ENCODE data around the gene LOXL3.
A peak's percentile ranks its signal among the peaks of the same experiment; 100 is the strongest.

The LOXL3 gene

DNA sequence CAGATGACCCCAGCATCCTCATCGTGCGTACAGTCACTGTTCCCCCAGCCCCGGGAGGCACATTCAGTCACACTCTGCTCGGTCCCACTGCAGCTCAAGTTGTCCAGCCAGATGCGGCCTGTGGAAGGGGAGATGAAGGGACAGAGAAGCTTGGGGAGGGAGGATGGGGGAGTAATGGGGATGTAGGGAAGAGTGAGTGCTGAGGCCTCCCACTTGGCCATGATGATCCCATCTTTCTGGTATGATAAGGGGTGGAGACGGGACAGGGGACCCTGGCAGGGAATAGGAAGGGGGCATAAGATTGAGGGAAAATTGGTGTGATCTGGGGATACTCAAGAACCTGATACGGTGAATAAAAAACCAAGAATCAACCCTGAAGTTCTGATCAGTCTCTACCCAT is 3.5 kb downstream of the LOXL3 start:
- no peak for DNase-seq

DNA sequence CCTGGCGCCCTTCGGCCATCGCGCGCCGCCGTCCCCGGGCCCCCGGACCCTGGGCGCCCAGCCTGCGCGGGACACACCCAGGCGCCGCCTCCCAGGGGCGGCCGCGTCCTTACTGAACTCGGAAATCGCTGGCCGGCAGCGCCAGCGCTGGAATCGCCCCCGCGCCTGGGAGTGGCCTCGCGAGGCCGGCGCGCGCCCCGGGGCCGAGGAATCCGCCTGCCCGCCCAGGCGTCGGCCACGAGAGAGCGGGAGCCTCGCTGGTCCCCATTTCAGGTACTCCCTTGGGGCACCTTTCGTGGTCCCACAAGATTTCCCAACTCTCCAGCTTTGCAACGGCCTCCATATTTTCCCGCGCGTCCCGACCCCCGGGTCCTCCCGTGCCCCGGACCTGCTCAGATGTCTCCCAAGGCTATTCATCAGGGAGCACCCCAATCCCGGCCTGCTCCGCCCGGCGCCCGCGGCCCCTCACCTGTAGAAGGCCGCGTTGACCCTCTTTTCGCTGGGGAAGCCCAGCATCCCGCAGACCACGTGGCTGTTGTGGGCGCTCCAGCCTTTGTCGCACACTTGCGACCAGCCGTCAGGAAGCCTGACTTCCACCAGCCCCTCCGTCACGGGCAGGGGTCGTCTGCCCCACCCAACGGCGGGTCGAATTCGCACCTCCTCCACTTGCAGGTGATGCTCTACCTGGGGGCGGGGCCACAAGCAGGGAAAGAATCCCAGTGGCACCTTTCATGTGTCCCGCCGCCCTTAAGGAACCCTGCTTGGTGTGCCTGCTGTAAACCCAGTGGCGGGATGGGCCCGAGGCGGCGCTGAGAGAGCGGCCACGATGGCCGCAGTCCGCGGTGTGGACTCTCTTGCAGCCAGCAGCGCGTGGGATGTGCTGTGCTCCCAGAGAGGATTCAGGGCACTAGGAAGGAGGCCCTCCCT is 4.6 kb downstream of the LOXL3 start:
- DNase-seq, result peak; percentile 79

DNA sequence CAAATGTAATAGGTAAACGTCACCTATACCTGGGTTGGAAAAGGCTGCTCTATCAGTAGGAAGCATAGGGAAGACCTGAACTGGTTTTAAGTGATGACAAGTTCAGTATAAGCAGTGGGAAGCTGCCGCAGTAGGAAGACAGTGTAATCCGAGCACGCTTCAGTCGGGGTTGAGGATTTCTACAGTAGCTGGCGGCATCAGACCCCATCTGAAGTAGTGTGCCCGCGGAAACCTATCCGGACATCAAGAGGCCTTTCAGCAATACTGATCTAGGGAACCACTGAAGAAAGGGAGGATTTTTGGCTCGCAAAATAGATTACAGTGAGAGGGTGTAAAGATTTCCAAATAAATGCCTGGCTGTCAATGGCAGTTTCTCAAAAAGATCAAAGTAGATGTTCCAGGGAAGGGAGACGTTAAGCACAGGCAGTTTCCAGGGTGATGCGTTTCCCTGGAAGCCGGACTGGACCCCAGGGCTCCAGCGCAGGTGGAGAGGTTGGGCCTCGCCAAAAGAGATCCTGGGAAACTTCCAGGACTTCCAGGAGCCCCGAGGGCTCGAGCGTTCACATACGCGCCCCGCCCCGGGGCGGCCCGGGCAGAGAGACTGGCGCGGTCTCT is 5.3 kb downstream of the LOXL3 start:
- no peak for DNase-seq

DNA sequence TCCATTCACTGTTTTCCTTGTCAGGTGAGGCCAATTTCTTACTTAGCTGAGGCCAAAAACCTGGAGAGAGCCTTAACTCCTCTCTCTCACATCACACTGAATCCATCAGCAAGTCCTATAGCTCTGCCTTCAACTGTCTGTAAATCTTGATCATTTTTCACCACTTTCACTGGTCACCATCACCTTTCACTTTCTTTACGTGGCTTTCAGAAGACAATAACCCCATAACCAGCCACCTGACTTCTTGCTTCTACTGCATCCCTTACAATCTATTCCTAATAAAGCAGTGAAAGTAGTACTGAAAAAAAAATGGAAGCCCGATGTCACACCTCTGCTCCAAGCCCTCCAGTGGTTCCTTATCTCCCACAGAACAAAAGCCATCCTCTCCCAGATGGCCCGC is 7.7 kb downstream of the LOXL3 start:
- no peak for DNase-seq

DNA sequence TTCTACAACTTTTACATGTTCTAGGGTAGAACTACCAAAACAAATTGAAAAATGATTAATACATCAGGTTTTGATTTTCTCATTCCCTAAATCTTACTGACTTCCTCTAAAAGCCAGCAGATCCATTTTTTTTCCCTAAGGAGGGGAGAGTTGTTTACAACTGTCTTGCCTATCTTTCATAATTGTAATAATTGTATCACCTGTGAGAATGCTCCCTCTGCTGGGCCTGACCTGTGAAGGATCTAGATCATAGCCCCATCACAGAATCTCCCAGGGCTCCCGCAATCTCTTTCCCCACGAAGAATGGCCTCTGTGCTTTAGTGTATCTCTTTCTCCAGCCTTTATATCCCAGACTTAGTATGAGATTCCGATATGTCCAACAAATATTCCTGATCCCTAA is 9.1 kb downstream of the LOXL3 start:
- DNase-seq, result no peak

DNA sequence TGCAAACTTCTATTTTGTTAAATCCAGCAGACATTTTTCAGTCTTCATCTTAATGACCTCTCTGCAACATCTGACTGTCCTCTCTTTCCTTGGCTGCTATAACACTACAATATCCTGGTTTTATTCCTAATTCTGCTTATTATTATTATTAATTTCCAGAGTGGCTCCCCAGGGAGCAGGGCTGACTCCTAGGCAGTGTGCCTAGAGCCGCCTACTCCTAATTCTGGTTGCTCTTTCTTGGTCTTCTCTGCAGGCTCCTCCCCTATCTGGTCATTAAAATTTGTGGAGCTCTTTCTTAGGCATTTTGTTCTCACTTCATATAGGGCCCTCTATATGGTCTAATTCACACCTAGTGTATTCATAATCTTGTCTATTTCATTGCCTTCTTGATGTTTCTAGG is 10.8 kb downstream of the LOXL3 start:
- DNase-seq, result no peak

DNA sequence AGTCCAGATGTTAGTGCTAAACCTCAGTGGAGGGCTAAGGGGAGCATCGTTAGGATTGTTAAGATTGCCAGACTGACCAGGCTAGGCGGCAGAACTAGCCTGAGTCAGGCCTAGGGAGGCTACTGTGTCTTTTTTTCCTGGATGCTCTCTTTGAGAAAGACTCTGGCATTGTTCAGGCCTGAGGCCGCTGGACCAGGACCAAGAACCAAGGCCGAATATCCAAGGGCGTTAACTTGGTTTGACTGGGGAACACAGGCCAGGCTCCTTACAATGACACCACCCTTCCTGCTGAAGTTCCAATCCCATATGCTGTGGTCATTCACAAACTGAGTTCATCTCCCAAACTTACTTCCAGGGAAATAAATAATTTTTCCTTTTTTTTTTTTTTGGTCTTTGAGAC is 13.5 kb downstream of the LOXL3 start:
- DNase-seq, result no peak

DNA sequence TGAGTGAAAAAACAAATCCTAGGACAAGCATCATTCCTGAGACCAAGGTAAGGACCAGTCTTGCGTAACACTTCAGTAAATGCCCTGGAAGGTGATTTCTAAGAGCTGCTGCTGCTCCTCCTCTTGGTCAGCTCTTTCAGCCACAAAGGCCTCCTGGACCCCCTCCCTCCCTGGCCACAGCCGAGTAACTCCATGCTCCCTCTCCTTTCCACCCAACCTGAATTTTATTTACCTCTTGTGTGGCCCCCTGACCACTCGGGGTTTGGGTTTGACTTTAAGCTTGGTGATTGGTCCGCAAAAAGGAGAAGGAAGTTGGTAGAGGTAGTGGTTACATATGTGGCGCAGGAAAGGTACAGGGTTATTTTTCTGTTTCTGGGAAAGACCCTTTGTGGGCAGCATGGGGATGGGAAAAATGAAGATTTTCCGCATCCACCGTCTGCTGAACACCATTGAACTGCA is 14.8 kb downstream of the LOXL3 start:
- no peak for DNase-seq

DNA sequence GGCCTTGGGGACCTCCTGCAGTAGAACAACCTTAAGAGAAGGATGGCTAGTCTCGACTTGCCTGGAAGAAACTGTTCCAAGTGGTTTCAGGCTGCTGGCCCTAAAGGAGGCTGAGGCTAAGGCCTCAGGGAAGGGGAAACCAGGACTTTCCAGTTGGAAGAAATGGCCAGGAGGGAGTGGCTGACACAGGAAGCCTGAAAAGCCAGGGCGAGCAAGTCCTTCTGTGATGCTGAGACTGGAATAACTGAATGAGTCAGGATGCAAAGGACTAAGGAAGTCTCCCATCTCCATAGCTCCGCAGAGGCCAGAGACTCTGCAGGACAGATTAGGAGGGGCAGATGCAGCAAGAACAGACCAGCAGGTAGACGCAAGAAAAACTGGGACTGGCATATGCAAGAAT is 16.6 kb downstream of the LOXL3 start:
- no peak for DNase-seq

DNA sequence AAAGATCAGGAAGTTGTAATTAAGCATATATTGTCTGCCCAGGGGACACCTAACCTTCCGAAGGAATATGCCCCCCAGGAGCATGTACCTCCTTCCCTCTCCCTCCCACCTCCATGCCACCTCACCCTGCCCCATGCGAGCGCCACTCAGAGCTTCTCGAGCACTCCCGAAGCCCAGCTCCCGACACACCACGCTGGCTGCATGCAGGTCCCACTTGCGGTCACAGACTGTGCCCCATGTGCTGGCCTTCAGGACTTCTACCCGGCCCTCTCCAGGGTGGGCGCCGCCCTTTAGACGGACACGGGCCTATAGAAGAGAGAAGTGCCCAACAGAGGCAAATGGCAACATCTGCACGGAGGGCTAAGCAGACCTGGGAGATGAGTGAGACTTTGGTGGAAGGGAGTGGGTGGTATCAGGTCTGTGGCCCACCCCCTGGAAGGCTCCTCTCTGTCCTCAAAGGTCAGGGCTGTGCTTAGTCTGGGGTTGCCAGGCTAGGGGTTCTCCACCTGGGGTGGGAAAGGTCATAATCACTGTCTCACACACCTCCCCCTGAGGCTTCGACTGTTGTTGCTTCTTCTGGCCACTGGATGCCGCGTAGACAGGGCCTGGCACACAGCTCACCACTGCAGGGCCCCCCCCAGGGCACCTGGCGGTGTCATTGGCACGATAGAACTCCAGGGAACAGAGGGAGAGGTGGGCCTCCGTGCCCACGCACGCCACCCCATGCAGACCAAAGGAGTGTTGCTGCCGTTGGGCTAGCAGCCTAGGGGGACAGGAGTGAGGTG is 17.4 kb downstream of the LOXL3 start:
- DNase-seq, result no peak

DNA sequence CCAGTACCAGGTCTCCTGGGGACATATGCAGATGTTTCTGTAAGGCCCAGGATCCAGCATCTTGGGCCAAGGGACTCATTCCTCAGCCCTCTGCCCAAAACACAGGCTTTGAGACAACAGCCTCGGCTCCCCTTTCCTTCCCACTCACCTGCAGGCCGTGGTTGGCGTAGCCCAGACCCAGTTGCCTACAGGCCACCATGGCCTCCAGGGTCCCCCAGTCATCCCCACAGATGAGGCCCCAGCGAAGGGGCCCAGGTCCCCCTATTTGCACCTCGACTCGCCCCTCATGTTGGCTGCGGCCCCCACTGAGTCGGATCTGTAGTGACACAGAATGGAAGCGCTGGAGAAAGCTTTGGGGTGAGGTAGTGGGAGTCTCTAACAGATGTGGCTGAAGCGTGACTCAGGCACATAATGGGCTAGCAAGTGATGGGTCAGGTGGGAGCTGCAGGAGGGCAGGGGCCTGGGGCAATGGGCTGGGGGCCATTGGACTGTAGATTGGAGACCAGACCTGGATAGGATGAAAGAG is 18.2 kb downstream of the LOXL3 start:
- DNase-seq, result no peak

DNA sequence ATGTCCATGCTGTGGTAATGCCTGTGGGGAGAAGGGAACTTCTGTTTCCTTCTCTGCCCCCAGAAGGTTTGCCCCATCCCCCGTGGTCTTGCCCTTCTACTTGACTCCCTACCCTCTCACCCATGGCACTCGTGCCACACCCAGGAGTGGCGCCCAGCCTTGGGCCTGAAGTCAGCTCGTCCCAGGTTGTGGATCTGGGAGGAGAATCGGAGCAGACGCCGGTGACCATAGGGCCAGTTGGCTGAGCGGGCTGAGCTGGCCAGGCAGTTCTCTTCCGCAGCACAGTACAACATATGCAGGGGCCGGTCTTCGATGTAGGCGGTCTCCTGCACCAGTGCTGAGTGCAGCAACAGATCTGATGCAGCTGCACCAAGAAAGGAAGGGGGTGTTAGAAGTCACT is 19.3 kb downstream of the LOXL3 start:
- DNase-seq, result no peak

DNA sequence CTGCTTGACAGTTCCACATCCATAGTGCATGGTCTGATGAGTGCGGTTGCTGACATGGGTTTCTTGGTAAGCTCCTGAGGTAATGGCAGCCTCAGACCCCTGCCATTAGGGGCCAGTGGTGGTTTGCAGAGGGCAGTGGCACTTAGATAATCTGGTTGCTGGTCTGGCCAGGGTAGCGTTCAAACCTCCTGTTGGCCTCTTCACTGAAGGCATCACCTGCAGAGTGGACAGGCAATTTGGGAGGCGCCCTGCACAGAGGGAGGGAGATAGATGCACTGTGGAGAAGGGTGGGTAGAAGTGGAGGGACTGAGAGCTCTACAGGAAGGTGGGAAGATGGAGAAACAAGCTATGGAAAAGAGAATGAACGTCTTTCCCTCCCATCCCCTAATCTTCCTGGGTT is 20.3 kb downstream of the LOXL3 start:
- no peak for DNase-seq

DNA sequence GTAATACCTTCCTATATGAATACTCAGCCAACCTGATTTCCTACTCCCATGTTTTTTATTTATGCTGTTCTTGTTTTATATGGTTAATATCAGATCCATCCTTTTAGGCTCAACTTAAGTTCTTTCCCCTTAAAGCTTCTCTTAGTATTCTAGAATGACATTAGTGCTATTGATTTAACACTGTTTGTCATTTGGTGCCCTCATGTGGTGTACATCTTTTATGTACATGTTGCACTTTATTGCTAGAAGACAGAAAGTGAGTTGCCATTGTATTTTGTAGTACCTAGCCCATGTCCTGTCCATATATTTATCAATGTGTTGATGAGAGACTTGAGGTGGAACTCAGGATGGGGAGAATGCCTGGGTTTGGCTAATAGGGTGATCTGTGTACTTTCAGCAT is 21.5 kb downstream of the LOXL3 start:
- DNase-seq, result no peak

DNA sequence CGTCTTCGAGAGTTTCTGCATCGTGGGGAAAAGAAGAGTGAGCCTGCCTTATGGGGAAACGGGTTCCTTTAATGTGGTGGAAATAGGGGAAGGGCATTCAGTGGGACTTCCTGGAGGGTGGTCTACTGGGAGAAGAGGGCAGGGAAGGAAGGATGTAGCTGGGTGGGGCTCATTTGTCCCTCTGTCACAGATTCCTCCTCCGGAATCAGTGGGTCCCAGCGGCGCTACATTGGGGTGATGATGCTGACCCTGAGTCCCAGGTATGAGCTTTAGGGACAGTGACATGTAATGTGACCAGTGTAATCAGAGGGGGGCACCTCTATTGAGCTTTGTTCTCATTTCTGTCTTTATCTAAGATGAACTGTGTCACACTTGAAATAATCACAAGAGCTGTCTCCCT is 22.1 kb downstream of the LOXL3 start:
- no peak for DNase-seq

DNA sequence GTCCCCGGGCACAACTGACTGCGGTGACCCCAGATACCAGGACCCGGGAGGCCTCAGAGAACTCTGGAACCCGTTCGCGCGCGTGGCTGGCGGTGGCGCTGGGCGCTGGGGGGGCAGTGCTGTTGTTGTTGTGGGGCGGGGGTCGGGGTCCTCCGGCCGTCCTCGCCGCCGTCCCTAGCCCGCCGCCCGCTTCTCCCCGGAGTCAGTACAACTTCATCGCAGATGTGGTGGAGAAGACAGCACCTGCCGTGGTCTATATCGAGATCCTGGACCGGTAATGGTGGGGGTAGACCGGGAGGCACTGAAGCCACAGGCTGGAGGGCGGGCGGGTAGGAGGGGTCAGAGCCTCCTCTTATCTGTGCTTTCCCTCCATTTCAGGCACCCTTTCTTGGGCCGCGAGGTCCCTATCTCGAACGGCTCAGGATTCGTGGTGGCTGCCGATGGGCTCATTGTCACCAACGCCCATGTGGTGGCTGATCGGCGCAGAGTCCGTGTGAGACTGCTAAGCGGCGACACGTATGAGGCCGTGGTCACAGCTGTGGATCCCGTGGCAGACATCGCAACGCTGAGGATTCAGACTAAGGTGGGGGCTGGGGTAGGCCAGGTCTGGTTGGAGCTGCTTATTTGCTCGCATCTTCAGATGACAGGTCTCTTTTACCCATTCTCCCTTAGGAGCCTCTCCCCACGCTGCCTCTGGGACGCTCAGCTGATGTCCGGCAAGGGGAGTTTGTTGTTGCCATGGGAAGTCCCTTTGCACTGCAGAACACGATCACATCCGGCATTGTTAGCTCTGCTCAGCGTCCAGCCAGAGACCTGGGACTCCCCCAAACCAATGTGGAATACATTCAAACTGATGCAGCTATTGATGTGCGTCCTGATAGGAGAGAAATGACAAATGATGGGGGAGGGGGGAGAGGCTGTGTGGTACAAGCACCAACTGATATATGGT is 23.2 kb downstream of the LOXL3 start:
- DNase-seq, result peak; percentile 67

DNA sequence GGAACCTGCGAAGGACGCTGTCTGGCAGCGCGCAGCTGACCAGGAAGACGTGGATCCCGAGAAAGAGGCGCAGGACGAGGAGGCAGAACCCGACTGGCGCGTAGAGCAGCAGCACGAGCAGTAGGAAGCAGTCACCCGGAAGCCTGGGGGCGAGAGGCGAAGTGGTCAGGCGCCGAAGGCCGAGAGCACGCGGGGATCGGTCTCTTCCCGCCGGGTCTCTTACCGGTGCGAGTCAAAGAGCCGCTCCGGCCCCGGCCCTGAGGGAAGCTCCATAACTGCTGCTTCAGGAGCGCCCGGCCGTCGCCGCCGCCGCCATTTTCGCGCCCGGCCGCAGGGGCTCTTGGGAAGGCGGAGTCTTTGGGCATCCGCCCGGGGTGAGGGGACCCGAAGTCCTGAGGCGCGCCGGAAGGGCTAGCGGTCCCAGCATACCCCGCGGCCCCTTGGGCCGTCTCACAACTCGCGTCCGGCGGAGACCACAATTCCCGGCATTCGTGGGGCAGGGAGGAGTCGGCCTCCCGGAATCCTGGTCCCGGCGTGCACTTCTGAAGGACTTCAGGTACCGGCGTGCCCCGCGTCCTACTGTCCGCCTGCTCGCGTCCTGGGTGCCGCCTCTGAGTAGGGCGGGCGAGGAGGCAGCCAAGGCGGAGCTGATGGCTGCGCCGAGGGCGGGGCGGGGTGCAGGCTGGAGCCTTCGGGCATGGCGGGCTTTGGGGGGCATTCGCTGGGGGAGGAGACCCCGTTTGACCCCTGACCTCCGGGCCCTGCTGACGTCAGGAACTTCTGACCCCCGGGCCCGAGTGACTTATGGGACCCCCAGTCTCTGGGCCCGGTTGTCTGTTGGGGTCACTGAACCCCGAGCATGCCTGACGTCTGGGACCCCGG is 24.1 kb downstream of the LOXL3 start, which contains the start of the genes AUP1 and HTRA2:
Gene AUP1 (minus strand): TSS at position 350 of the 882 bp plus-strand sequence. CDS start 77 bp downstream, at position 273.
Gene HTRA2 (plus strand): TSS at position 577 of the 882 bp plus-strand sequence. CDS start 74 bp downstream, at position 651.
- peak; percentile 99 for DNase-seq

DNA sequence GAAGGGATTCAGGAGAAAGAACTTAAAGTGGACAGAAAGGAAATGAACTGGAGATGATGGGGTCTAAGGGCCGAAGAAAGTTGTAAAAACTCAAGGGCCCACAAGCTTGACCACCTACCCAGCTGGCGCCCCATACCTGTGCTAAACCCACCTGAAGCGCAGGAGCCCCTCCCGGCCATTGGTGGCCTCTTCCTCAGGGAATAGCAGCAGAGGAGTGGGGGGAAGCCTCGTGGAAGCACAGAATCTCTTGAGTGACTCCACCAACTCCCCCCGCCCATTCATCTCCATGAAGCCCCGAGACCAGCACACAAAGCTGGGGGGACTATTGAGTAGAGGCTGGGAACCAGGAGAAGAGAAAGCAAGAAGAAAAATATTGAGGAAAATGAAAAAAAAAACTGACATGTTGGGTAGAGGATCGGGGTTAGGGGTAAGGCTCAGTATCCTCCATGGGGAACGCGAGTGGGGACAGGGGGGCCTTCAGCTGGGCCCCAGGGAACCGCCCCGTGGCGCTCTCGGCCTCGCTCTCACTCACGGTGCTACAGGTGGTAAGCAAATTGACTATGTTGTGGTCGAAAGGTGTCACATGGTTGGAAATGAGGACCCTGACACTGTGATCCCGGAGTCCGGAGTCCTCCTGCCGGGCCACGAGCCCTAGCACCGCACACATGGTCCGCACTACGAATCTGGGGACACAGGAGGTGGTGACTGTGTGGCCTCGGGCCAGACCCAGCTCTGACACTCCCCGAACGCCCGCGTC is 25.0 kb downstream of the LOXL3 start:
- DNase-seq, result no peak

DNA sequence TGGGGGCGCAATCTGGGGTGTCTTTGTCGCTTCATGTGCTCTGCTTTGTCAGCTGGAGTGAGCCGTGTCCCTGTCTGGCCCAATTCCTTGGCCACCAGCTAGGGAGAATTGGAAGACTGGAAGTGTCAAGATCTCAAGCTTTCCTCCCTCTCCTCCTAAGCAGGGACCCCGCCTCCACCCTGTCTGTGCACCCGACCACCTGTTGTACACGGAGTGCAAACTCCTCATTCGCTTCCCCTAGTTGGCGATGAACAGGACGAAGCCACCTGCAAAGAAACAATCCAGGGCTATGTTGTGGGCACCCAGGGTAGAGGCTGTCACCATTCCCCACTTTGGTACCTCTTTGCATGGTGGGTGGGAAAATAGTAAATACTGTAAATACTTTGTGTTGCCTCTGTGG is 26.0 kb downstream of the LOXL3 start:
- DNase-seq, result no peak

DNA sequence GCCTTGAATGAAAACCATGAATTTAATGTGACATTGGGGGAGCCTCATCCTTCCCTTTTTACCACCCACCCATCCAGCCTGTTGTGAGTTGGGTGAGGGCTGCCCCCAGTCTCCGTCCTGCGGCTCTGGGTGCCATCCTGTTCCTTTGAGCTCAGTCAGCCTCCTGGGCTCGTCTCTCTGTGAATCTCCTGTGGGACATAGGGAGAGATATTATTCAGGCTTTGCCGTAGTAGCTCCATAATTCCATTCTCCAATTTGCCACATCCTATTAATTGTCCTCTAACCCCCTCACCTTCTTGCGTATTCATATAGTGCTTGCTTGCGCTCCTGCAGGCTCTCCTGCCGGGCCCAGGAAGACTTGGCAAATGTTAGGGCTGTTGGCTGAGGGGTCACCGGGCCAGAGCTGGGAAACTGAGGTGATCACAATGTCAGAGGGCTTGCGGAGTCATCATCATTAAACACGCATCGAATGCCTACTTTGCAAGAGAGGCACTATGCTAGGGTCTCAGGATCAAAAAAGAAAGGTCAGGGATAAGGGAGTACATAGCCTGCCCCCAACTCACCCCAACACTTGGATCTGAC is 27.0 kb downstream of the LOXL3 start:
- DNase-seq, result no peak

All from femur (tissue), 1 donor.